AG09319 (cell line): ENCODE data around the gene ACSM3.
"Not testable (repeated sequence)": the region's sequence is repeated elsewhere in the genome, so short reads cannot be mapped to it uniquely, and the experiment has no call there.

ENCODE experiments used
- DNase-seq: peaks from one replicate; pipeline ENCODE4 v3.0.0-alpha.2; 2010; ENCODE audit warnings: low read depth; ENCODE audit errors: extremely low read depth
- CTCF ChIP-seq: IDR thresholded peaks from 2 replicates; pipeline ENCODE4 v1.5.1; 2011; ENCODE audit warnings: low read depth, mild to moderate bottlenecking, inconsistent platforms, low read length, moderate library complexity

The ACSM3 gene

GRCh38 chr16:20791923-20792612, 28.3 kb downstream of the ACSM3 start:
- no peak for DNase-seq
- TF ChIP-seq CTCF = no peak

- no peak for DNase-seq
- no peak for TF ChIP-seq CTCF
Measured at GRCh38 chr16:20798364-20798763, 34.5 kb downstream of the ACSM3 start.

- DNase-seq = no peak
- peak; percentile 53 for TF ChIP-seq CTCF
Measured at GRCh38 chr16:20799599-20799998, 35.8 kb downstream of the ACSM3 start.

- no peak for DNase-seq
- no peak for TF ChIP-seq CTCF
Measured at GRCh38 chr16:20801278-20801677, 37.5 kb downstream of the ACSM3 start.

- TF ChIP-seq CTCF = no peak
- DNase-seq = no peak
Measured at GRCh38 chr16:20803192-20803560, 39.4 kb downstream of the ACSM3 start.

GRCh38 chr16:20803561-20804214, 39.9 kb downstream of the ACSM3 start:
- DNase-seq = no peak
- no peak for TF ChIP-seq CTCF

GRCh38 chr16:20805684-20806167, 41.9 kb downstream of the ACSM3 start:
- not testable (repeated sequence) for DNase-seq
